Activated CD4-positive, CD25-positive, alpha-beta regulatory T cell treated with anti-CD3 and anti-CD28 coated beads, Interleukin-2, amount 50 U/mL, for 16 hours (primary cell): ENCODE measurements around the gene NDUFAF4.

Experiments used
- DNase-seq: peaks from one replicate; pipeline ENCODE4 v3.0.0-alpha.2; 2020; ENCODE audit warnings: low read depth, low spot score

NDUFAF4 gene

DNA sequence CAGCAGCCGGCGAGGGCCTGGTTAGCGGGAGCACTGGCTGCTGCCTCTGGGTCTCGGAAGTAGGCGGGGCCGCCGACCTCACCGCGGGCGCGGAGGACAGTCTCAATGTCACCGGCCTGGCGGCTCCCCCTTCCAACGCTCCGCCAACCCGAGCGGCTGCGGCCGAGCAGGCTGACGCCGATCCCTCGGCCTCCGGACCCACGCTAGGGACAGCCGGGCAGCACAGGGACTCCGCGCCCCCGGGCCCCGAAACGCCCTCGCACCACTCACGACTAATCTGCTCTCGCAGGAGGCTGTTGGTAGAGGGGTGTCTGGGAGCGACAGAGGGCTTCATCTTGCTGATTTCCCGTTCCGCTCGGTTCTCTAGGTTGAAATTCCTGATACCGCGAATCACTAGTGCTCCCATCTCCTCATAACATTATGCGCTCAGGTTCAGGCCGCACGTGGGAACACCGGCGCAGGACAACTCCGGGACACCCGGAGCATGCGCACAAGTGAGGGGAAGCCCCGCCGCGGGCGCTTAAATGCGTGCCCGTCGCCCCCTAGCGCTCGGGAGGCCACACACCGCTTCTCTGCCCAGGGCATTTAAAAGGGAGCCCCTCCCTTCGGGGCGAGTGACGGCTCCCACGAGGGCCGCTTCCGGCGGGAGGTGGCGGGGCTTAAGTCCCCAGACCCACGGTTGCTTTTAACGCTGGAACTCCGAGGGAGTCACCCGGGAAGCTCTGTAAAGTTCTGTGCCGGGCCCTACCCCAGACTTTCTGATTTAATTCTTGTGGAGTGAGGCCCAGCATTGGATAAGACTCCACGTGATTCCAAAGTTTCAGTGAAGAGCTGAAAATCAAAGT lies at the start of gene NDUFAF4:
Gene NDUFAF4, minus strand, starts transcription at position 496 of the 845 bp plus-strand sequence. Its CDS starts 90 bp downstream, at position 406.
- DNase-seq: peak; percentile 92

DNA sequence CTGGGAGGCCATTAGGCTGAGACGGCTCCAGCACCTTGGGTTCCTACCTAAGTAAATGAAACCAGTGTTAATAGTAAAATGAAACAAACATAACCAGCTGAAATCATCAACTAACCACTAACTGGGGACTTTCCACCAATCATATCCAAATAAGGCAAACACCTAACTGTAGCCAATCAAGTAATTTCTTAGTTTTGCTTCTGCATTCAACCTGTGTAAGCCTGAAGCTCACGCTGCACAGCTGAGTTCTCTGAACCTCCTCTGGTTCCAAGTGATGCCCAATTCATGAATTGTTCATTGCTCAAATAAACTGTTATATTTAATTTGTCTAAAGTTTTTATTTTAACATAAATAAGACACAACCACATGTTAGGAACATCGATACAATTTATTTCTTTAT lies 49.4 kb upstream of the NDUFAF4 start:
- no peak for DNase-seq

DNA sequence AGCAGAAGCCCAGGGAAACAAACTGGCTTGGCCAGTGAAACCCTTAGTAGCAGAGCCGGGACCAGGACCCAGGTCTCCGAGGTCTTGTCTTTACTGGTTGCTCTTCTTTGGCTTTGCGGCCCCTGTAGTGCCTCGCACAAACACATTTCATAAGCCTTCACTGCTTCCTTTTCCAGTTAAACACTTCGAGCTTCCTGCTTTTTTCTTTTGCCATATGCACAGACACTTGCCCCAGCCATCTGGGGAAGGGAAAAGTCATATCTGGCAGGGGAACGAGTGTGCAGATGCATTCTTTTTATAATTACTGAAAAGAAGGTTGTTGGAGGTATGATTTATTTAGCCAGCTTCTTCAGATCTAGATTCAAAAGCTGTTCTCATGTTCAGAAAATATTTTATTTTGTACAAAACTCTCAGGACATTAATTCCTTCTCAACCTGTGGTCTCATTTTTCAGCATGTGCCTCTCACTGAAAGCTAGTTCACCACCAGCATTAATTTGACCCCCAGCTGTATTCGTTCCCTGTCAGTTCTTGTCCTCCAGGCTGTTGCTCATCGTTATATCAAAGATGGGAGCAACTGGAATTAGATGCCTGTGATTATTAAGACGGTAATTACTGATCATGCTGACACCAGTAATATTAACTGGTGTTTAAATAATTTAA lies 46.0 kb upstream of the NDUFAF4 start:
- DNase-seq: no peak

DNA sequence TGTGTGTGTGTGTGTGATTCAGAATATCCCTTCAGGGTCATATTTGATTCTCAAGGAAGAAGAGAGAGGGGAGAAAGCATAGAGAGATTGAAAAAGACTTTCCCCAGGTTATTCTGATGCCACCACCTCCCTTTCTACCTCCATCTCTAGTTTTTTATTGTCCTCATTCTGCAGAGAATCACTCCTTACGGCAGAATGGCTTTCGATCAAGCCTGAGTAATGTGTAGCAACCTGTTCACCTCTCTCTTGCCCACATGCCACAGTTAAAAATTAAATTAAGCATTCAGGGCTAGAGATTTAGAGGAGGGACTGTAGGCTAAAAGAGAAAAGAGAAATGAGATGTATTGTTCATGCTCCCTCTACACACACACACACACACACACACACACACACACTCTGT lies 45.0 kb upstream of the NDUFAF4 start:
- DNase-seq: no peak

DNA sequence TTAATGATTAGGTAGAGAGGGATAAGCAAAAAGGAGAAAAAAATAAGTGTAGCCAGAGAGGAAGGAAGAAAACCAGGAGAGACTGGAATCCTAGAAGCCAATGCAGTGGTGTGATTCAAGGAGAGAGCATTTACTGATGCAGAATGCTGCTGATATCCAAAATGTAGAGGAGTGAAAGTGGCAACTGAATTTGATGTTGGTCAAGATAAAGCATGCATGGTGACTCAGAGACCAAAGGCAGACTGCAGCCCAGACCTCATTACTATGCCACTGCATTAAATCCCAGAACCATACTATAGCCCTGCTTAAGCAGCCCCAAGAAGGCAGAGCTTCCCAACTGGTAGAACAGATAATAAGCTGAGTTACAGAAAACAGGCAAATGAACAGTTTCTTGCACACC lies 42.6 kb upstream of the NDUFAF4 start:
- DNase-seq: no peak

DNA sequence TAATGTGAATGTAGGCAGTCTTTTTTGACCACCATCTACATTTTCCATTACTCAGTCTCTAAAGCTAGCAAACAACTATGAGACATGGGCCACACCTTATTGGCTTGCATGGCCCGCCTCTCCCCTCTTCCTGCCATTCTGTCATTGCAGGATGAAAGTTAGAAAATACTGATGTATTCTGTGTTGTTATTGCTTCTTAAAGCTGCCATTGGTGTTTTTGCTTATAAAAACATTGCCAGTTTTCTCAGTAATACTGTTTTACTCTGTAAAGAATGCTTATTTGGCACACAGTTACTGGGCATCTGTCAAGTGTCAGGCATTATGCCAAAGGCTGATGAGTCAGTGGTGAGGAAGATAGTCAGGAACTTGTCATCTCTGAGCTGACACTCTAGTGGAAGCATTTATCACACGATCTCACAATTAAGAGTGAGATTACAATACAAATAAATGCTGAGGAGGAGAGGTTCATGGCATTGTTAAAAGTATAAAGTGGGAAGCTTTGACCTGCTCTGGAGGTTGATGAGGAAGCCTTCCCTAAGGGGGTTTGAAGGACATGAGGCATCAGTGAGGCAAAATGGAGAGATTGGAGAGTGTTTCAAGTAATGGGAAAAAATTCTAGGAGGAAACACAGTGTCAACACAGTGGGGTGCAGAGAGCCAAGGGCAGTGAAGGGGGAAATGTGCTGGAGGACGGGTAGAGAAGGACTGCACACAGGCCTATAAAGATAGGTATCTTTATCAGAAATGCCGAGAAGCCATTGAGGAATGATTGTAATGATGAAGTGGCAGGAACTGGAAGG lies 41.5 kb upstream of the NDUFAF4 start:
- no peak for DNase-seq

DNA sequence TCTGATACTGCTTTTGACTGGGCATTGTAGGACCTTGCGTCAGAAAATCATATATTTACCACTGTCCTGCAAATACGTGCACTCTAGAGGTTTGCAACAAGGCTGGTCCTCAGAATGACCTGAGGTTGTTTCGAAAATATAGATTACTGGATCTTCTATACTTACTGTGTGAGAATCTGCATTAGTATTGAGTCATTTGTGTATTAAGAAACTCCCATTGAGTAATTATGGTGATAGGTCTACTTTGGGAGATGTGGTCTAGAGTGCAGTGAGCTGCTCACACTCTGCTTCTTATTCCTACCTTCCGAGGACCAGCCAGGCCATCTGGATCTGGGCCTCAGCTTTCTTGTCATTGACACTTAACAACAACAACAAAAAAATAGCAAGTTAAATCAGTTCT lies 36.4 kb upstream of the NDUFAF4 start:
- no peak for DNase-seq

DNA sequence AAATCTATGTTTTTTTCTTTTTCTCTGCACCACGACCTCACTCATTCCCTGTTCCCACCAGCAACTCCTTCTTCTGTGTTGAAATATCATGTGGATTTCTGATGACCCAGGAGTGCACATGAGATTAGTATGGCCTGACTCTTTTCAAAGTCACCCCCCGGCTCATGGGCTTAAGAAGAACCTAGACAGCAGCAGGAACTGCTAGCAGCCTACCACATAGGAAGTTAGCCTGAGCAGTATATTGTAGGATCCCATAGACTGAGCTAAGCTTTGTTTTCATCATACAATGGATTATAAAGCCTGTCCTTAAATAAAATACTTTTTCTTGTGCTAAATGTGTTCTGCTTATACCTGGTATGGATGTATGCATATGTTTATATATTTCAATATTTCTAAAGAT lies 33.5 kb upstream of the NDUFAF4 start:
- DNase-seq: no peak

DNA sequence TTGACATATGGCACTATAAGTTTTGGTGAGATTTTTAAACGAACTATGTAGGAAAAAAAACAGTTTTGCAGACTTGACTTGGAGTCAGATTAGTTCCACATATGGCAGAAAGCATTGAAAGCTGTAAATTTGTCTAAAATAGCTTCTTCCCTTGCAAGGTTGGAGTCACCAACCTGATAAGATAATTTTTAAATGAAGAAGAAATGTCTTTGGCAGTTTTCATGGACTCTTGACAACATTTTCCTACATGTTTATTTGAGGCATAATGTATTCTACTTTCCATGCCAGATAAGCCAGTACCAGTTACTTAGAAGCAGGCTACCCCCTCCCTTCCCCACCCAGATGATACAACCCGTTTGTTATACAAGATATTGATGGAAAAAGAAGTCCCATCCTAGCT lies 32.0 kb upstream of the NDUFAF4 start:
- no peak for DNase-seq

DNA sequence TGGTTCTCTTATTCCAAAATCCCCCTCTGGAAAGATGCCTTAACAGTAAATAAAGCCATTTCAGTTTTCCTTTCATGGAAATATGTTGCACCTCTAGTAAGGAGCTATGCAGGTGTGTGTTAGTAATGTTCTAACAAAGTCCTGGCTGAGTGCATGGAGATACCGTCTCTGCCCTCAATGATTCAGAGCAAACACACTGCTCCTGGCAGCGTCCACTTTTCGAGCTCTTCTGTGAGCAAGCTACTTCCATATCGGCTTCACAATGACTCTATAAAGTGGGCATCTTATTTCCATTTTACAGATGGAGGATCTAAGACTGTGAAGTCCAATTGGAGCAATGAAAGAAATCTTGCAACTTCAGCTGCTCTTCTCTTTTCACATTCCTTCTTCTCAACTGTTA lies 30.0 kb upstream of the NDUFAF4 start:
- DNase-seq: no peak

DNA sequence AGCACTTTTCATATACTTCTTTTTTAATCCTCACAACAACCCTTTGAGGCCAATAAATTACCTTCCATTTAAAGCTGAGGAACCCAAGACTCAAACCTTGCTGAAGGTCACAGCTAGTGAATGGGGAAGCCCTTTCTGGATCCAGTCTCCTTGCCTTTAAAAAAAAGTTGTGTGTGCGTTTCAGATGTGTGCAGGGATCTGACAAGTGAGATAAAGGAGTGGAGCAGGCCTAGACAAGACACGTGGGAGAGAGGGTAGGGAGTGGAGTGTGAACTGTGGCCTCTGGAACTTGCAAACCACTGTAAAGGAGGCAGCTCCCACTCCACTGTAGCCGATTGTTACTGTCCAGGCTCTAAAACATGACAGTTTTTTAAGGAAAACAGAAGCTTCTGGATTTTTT lies 28.7 kb upstream of the NDUFAF4 start:
- DNase-seq: no peak

DNA sequence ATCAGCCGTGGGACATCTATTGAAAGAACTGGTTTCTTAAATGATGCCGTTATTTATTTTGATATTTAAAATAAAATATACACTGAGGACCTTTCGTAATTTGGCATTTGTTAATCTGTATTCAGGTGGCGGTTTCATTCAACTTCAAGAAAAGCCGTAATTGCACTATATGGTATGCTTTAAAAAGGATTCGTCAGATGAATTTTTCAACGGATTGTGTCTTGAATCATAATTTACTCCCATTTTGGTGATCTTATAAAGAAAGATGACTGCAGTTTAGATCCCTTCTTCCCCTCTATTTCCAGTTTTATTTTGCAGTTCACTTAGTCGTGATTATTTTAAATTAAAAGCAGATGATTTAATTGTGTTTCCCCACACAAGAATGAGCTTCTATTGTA lies 27.6 kb upstream of the NDUFAF4 start:
- no peak for DNase-seq

DNA sequence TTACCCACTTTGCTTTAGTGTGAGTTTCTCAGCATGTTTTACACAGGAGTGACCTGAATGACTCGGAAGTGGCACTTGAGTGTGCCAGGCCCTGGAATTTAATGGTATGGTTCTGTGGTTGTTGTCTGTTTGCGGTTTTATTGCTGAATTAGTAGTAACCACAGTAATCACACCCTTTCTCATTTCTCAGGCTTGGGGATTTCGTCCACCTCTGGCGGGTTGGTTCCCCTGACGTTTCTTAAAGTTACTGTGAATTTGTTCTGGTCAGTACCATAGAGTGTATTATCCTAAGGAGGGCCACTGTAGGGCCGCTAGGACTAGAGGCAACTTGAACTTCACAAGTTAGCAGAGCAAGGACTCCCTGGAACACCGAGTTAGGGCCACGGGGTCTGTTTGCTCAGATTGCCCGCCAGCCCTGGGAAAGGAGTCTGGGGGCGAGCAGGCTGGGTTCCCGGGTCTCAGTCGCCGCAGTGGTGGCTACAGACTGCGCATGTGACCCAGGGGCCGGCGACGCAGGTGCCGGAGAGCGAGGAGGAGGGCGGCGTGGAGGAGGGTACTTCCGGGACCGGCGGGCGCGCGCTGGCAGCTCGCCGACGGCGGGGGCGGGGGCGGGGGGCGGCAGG lies 26.3 kb upstream of the NDUFAF4 start:
- DNase-seq: no peak

DNA sequence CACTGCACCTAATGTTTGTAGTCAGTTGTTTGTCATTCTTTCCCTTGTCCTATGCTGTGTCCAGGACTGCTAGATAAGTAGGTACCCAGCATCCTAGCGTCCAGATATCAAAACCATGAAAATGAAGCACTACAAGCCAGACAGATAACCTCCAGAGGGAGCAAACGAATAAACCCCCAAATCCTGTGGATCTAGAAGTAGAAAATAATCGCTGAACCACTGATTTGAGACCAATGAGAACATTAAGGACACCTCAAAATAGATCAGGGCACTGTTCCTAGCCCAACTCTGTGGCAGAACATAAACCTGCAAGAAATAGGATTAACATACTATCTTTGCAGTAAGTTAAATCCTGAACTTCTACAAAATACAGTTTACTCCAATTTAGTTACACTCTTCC lies 25.7 kb upstream of the NDUFAF4 start:
- DNase-seq: no peak

DNA sequence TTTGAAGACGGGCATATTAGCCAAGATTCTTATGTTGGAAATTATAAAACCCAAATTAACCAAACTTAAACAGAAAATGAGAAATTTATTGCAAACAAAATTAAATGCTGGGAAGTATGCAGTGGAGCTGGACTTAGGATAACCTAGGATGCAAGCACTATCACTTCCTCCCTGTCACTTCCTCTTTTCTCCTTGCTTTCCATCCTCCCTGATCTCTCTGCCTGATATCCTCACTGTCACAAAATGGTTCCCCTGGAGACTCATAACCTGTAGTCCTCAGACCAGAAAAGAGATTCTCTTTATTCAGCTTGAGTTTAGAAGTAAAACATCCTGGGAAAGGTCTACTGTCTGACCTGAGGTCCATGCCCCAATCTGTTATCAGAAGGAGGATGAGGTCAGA lies 19.4 kb upstream of the NDUFAF4 start:
- DNase-seq: no peak

DNA sequence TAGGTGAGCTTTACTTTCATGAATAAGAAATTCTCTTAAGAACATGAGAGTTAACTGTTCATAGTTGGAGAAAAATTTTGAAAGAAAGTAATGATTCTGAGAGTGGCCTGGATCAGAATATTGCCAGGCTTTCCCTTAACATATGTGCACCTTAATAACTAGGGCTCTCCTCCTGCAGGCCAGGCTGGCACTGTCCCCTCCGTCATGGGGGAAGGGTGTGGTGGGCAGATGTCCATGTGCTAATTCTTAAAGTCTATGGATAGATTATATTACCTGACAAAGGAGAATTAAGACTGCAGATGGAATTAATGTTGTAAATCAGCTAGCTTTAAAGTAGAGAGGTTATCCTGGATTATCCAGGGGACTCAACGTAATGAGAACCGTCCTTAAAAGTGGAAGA lies 15.9 kb upstream of the NDUFAF4 start:
- DNase-seq: no peak

DNA sequence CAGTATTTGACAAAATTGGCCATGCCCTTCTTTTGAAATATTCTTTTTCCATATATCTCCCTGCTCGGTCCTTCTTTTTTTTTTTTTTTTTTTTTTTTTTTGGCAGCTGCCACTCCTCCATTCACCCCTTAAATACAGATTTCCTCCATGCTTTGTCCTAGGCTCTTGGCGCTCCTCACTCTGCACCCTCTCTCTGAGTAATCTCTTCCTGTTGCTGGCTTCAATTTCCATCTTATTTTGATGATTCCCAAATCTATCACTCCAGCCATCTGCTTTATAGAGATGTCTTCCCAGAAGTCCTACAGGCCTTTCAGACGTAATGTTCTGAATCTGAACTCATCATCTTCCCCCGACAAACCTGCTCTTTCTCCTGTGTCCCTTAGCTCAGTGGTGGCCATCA lies 14.1 kb upstream of the NDUFAF4 start:
- no peak for DNase-seq

DNA sequence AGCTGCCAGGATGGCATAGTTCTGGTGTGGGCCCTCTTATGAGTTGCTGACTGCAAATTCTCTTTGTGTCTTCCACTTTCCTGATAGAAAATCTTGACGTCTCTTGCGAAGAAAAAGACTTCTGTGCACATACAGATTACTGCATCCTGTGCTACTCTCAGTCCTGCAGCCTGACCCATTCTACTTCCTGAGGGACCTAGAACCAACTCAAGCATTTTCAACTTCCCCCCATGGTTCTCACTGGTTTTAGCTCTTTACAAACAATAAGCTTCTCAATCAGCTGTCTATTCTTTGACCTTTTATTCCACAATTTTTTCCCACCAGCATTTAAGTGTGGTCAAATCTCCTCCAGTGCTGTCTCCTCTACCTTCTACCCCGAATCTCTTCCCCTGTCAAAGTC lies 13.5 kb upstream of the NDUFAF4 start:
- DNase-seq: no peak

DNA sequence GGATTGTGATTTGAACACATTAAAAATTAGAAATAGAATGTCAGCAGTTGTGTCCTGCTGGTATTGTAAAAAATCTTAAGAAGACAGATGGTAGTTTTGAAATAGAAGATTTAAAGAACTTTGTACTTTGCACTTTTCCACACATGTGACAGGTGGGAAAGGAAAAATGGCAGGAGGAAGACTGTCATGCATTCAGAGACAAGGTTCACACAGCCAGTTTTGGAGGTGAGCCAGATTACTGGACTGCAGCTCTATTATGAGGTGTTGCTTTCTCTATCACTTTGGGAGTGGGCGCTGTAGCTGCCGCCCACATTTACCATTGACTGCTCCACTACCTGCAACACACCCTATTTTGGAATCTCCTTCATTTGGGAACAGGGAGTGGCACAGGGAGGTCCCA lies 12.1 kb upstream of the NDUFAF4 start:
- DNase-seq: no peak

DNA sequence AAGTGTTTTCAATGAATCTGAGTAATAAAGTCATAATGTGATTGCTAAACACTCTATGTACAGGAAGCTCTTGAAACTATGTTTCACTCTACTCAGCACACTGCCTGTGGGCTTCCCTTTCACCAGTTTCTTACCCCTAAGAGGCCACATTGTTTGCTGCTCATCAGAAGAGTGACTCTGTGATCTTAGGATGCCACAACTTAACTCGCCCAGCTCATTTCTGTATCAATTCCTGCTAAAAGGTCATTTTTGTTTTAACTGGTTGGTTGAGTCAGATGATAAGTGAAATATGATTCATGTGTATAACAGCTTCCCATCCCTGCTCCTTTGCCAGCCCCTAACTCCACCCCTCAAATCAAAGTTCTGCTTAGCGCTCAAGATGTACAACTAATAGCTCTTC lies 9.8 kb upstream of the NDUFAF4 start:
- DNase-seq: no peak

DNA sequence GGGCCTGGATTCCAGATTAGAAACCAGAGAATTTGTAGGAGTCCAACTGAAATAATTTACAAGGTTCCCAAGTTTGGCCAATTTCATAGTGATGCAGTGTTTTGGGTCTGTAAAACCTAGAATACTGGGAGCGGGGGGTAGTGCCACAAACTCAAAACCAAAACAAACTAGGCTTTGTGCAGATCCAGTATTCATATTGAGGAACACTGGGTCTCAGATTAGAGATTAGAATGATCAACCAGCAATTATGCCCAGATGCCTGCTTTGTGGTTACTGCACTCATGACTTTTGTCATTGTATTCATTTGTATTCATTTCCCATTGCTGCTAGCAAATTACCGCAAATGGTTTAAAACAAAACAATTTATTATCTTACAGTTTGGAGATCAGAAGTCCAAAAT lies 3.2 kb upstream of the NDUFAF4 start:
- DNase-seq: no peak

DNA sequence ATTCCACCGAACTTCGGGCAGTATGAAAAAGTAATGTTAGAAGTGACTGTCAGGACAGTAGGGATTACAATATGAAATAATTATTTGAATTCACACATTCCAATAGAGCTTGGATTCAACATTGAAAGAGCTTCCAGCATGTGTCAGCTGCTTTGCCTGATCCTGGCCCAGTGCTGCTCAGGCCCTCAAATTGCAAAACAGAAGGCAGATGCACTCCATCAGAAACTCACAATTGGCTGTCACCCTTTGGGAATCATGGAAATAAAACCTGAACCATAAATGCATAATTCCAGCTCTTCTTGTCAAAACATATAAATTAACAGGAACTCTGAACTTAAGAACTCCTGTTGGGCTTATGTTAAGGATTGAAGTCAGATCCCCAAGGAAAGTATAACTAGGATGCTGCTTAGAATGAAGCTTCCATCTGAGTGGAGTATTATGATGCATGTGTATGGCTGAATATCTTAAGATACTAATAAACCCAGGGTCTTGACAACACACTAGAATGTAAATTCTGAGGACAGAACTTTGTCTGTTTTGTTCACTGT lies 1.8 kb upstream of the NDUFAF4 start:
- no peak for DNase-seq
